ENCODE measurements around the gene ZNF830. TPM values are rescaled to one million over a fixed set of nuclear protein-coding genes. Genes with fewer than 3 reads are reported as not detected.

Gene ZNF830, protein sequence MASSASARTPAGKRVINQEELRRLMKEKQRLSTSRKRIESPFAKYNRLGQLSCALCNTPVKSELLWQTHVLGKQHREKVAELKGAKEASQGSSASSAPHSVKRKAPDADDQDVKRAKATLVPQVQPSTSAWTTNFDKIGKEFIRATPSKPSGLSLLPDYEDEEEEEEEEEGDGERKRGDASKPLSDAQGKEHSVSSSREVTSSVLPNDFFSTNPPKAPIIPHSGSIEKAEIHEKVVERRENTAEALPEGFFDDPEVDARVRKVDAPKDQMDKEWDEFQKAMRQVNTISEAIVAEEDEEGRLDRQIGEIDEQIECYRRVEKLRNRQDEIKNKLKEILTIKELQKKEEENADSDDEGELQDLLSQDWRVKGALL
- 14.5 to 17.5 TPM (median 15.3 TPM) in 5 replicates for total RNA-seq (2022; extraction: Qiagen RNA extraction)

DNA sequence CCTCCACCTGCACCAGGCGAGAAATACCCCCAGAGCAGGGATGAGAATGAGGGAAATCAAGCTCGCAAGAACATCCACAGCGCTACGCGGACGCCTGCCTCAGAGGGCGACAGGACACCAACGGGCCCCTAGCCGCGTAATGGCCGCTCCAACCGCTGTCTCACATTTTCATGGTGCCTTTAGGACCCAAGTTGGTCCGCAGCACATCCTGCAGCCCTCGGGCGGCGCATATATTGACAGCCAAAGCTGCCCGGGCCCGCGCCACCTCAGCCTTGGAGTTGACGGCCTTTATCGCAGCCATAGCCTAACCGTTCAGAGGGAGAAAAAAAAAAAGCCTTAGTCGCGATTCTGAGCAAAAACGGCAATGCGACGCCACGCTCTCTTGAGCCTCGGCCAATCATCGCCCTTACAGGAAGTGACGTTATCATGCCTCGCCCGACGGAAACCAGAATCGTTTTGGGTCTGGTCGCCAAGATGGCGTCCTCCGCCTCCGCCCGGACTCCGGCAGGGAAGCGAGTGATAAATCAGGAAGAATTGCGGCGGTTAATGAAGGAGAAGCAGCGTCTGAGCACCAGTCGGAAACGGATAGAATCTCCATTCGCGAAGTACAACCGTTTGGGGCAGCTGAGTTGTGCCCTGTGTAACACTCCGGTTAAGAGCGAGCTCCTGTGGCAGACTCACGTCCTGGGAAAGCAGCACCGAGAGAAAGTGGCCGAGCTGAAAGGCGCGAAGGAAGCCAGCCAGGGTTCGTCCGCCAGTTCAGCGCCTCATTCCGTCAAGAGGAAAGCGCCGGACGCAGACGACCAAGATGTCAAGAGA, at the start of gene ZNF830, which contains the start of gene CCT6B:
ZNF830 (plus strand) TSS at position 448 of the 819 bp plus-strand sequence; CDS start at position 475, 27 bp downstream.
CCT6B (minus strand) TSS at position 368 of the 819 bp plus-strand sequence; CDS start at position 301, 67 bp downstream.

DNA sequence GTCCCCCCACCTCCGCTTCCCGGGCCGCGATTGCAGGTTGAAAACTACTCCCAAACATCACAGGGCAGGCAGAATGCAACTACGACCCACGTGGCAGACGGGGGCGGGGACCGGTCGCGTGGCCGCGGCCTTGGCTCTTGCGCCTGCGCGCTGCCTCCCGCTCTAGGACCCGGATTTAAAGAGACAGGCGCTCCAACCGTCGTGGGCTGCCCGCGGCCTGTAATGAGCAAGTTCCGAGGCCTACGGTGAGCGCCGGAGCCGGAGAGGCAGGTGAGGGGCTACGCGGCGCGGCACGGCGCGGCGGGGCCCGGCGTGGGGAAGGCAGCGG, 19.0 kb downstream of the ZNF830 start, which contains the start of gene LIG3:
LIG3 (plus strand) TSS at position 160 of the 328 bp plus-strand sequence. CDS start 2,494 bp downstream, outside the sequence.

Other genes starting within 250 kb of the ZNF830 start
- 0.79 to 2.1 TPM (median 1.7 TPM) in 5 replicates for gene CCT6B, start 80 bp upstream of the ZNF830 start, total RNA-seq (2022; extraction: Qiagen RNA extraction)
- gene LIG3, start 19.0 kb downstream of the ZNF830 start, total RNA-seq (2022; extraction: Qiagen RNA extraction) = 13.7 to 22.2 TPM (median 20.6 TPM) in 5 replicates
- 41.5 to 61.6 TPM (median 54.8 TPM) in 5 replicates for gene RFFL, start 102.2 kb downstream of the ZNF830 start, total RNA-seq (2022; extraction: Qiagen RNA extraction)
- 21.9 to 28.6 TPM (median 28.4 TPM) in 5 replicates for gene RAD51D, start 158.3 kb downstream of the ZNF830 start, total RNA-seq (2022; extraction: Qiagen RNA extraction)
- 0.06 to 0.09 TPM (median 0.07 TPM) in 3 of 5 replicates, not detected in the others for gene FNDC8, start 160.1 kb downstream of the ZNF830 start, total RNA-seq (2022; extraction: Qiagen RNA extraction)
- 26.2 to 33.3 TPM (median 31.4 TPM) in 5 replicates for gene NLE1, start 180.8 kb downstream of the ZNF830 start, total RNA-seq (2022; extraction: Qiagen RNA extraction)
- not detected in 5 replicates for gene UNC45B, start 186.3 kb downstream of the ZNF830 start, total RNA-seq (2022; extraction: Qiagen RNA extraction)
- not detected in 5 replicates for gene SLC35G3, start 232.9 kb downstream of the ZNF830 start, total RNA-seq (2022; extraction: Qiagen RNA extraction)

Data from A549 treated with dexamethasone at 1 μM for 4 hours (cell line).